GM20000 (cell line): ENCODE results near the gene FARS2.

Source experiments
- DNase-seq: peaks from one replicate; pipeline ENCODE4 v3.0.0; 2012; ENCODE audit warnings: low spot score
- CTCF ChIP-seq: IDR thresholded peaks from 2 replicates; pipeline ENCODE4 v1.5.1; 2012; ENCODE audit warnings: mild to moderate bottlenecking, control low read depth; ENCODE audit errors: extremely low read depth, missing control alignments

FARS2 gene

GRCh38 chr6:5657684-5658430, 396.5 kb downstream of the FARS2 start:
- TF ChIP-seq CTCF = no peak
- no peak for DNase-seq

GRCh38 chr6:5659467-5659866, 398.2 kb downstream of the FARS2 start:
- DNase-seq = no peak
- TF ChIP-seq CTCF = no peak

- DNase-seq = no peak
- no peak for TF ChIP-seq CTCF
These were observed 399.5 kb downstream of the FARS2 start for GRCh38 chr6:5660772-5661171.

- no peak for TF ChIP-seq CTCF
- DNase-seq = no peak
These were observed 401.5 kb downstream of the FARS2 start for GRCh38 chr6:5662797-5663196.

- DNase-seq = no peak
- TF ChIP-seq CTCF = no peak
These were observed 401.9 kb downstream of the FARS2 start for GRCh38 chr6:5663259-5663658.

- no peak for DNase-seq
- no peak for TF ChIP-seq CTCF
These were observed 402.4 kb downstream of the FARS2 start for GRCh38 chr6:5663739-5664138.

- no peak for TF ChIP-seq CTCF
- no peak for DNase-seq
These were observed 402.8 kb downstream of the FARS2 start for GRCh38 chr6:5664149-5664548.
